GM12874 (cell line): ENCODE results near the gene ACOX3.

Experiments
- CTCF ChIP-seq: IDR thresholded peaks from 2 replicates; pipeline ENCODE4 v1.5.1; 2011; ENCODE audit warnings: low read depth, mild to moderate bottlenecking, control low read depth, low read length, moderate library complexity; ENCODE audit not compliant: insufficient read depth

ACOX3 gene

GRCh38 chr4:8370835-8371595 is 69.5 kb downstream of the ACOX3 start:
- no peak for TF ChIP-seq CTCF

- no peak for TF ChIP-seq CTCF
Observed at GRCh38 chr4:8370106-8370787, 70.3 kb downstream of the ACOX3 start.

- no peak for TF ChIP-seq CTCF
Observed at GRCh38 chr4:8369426-8370105, 71.0 kb downstream of the ACOX3 start.

- no peak for TF ChIP-seq CTCF
Observed at GRCh38 chr4:8368998-8369397, 71.5 kb downstream of the ACOX3 start.

- TF ChIP-seq CTCF = no peak
Observed at GRCh38 chr4:8368061-8368481, 72.5 kb downstream of the ACOX3 start.

- no peak for TF ChIP-seq CTCF
Observed at GRCh38 chr4:8366601-8367000, 73.9 kb downstream of the ACOX3 start.

- no peak for TF ChIP-seq CTCF
Observed at GRCh38 chr4:8365951-8366350, 74.6 kb downstream of the ACOX3 start.
